A549 (cell line): Measurements from ENCODE around the gene TSPAN5. TPM values are rescaled to one million over a fixed set of nuclear protein-coding genes. Genes with fewer than 3 reads are reported as not detected.

Source experiments
- ATAC-seq, 2 experiments: fragments of 200-7000 bp in 1 of 2; fragments of >200 bp in 1 of 2; cut with Nextera tagmentation in 1 of 2; cut with Tn5 transposase in 1 of 2; 3 replicates each; pipeline versions ENCODE4 v1.8.0 to v1.9.1; 2018 to 2020; ENCODE audit warnings: mild to moderate bottlenecking in 1 of 2, moderate library complexity in 1 of 2
- CTCF ChIA-PET: fragments of 300-600 bp; sonication (Branson Sonifier 250); formaldehyde crosslinking; extraction: SDS; loops from one replicate; lab custom pipeline; 2021; ENCODE audit warnings: antibody characterized with exemption, inconsistent platforms; lab: Yijun Ruan, JAX
- POLR2A ChIA-PET: fragments of 350-600 bp; formaldehyde crosslinking; extraction: SDS; loops from one replicate; lab custom pipeline; 2021; ENCODE audit warnings: antibody characterized with exemption, inconsistent platforms; lab: Yijun Ruan, JAX
- DNase-seq, 2 experiments: peaks; one replicate each; pipeline versions ENCODE4 v3.0.0 to v3.0.0-alpha.2; 2011 to 2016; ENCODE audit warnings: low read depth in 1 of 2, low spot score in 1 of 2
- FAIRE-seq: peaks from 2 replicates; lab custom pipeline; 2011; peaks lifted over from hg19 to GRCh38; lab: Jason Lieb, UNC
- H3K27ac ChIP-seq, 2 experiments: fragments of >200 bp; sonication (Bioruptor Twin); formaldehyde crosslinking; 3 replicates each; pipeline ENCODE4 v1.5.1; 2016 to 2017
- H3K4me1 ChIP-seq: fragments of >200 bp; sonication (Bioruptor Twin); formaldehyde crosslinking; 3 replicates; pipeline ENCODE4 v1.6.1; 2016
- H3K4me2 ChIP-seq: fragments of >200 bp; sonication (Bioruptor Twin); formaldehyde crosslinking; 3 replicates; pipeline ENCODE4 v1.6.1; 2016
- H3K4me3 ChIP-seq: fragments of >200 bp; sonication (Bioruptor Twin); formaldehyde crosslinking; 3 replicates; pipeline ENCODE4 v1.5.1; 2016
- H3K9me3 ChIP-seq: fragments of >200 bp; sonication (Bioruptor Twin); formaldehyde crosslinking; 3 replicates; pipeline ENCODE4 v1.6.1; 2016
- CBX8 ChIP-seq: fragments of 200-600 bp; sonication (generic); IDR thresholded peaks from 2 replicates; pipeline ENCODE4 v1.6.1; 2016
- CTCF ChIP-seq: fragments of >200 bp; sonication (Bioruptor Twin); formaldehyde crosslinking; IDR thresholded peaks from 3 replicates; pipeline ENCODE4 v1.5.1; 2016
- E2F6 ChIP-seq: IDR thresholded peaks from 2 replicates; pipeline ENCODE4 v1.6.1; 2012; ENCODE audit warnings: low read depth, borderline replicate concordance
- EHF ChIP-seq: fragments of 250-450 bp; sonication (Bioruptor Pico); IDR thresholded peaks from 2 replicates; pipeline ENCODE4 v1.5.0; 2020; ENCODE audit warnings: mild to moderate bottlenecking
- EHMT2 ChIP-seq: fragments of 200-600 bp; sonication (generic); IDR thresholded peaks from 2 replicates; pipeline ENCODE4 v1.6.1; 2016; ENCODE audit warnings: antibody characterized with exemption, low read depth, mild to moderate bottlenecking, moderate library complexity
- EP300 ChIP-seq, 2 experiments: fragments of >200 bp; sonication (Bioruptor Twin); formaldehyde crosslinking; IDR thresholded peaks; 2 replicates in 1 of 2; 3 replicates in 1 of 2; pipeline ENCODE4 v1.6.1; 2016 to 2017
- FOSL2 ChIP-seq, 2 experiments: fragments of 450-650 bp in 1 of 2; fragments of >200 bp in 1 of 2; sonication (Bioruptor Twin) in 1 of 2; formaldehyde crosslinking; IDR thresholded peaks; 2 replicates each; pipeline versions ENCODE4 v1.5.0 to v1.6.1; 2016 to 2020; ENCODE audit warnings: mild to moderate bottlenecking in 1 of 2, moderate library complexity in 1 of 2
- GATA3 ChIP-seq: IDR thresholded peaks from 2 replicates; pipeline ENCODE4 v1.6.1; 2012; ENCODE audit warnings: borderline replicate concordance
- JUN ChIP-seq, 2 experiments: fragments of >200 bp; sonication (Bioruptor Twin); formaldehyde crosslinking; IDR thresholded peaks; 2 replicates in 1 of 2; 3 replicates in 1 of 2; pipeline ENCODE4 v1.6.1; 2016 to 2017
- JUNB ChIP-seq: fragments of >200 bp; sonication (Bioruptor Twin); formaldehyde crosslinking; IDR thresholded peaks from 2 replicates; pipeline ENCODE4 v1.6.1; 2016
- MYC ChIP-seq: IDR thresholded peaks from 2 replicates; pipeline ENCODE4 v1.6.1; 2012; ENCODE audit warnings: mild to moderate bottlenecking, inconsistent platforms, low read length, improper control_type of control experiment, borderline replicate concordance
- NR3C1 ChIP-seq: fragments of >200 bp; sonication (Bioruptor Twin); formaldehyde crosslinking; IDR thresholded peaks from 3 replicates; pipeline ENCODE4 v1.6.1; 2017
- PBX3 ChIP-seq: IDR thresholded peaks from 2 replicates; pipeline ENCODE4 v1.6.1; 2012
- POLR2AphosphoS2 ChIP-seq: conservative IDR thresholded peaks from 2 replicates; pipeline ENCODE4 v1.6.1; 2012; ENCODE audit warnings: low read length, improper control_type of control experiment, inconsistent platforms
- RAD21 ChIP-seq, 2 experiments: fragments of >200 bp in 1 of 2; sonication (Bioruptor Twin) in 1 of 2; formaldehyde crosslinking in 1 of 2; IDR thresholded peaks in 1 of 2; conservative IDR thresholded peaks in 1 of 2; 2 replicates in 1 of 2; 3 replicates in 1 of 2; pipeline ENCODE4 v1.6.1; 2012 to 2018; ENCODE audit warnings: inconsistent platforms in 1 of 2
- SMC3 ChIP-seq: fragments of >200 bp; sonication (Bioruptor Twin); formaldehyde crosslinking; IDR thresholded peaks from 3 replicates; pipeline ENCODE4 v1.6.1; 2018; ENCODE audit warnings: inconsistent platforms
- TP53 ChIP-seq: fragments of 250-450 bp; sonication (Bioruptor Pico); IDR thresholded peaks from 2 replicates; pipeline ENCODE4 v1.5.0; 2021; ENCODE audit warnings: mild to moderate bottlenecking, moderate library complexity
- ZC3H11A ChIP-seq: fragments of 450-650 bp; IDR thresholded peaks from 2 replicates; pipeline ENCODE4 v1.6.1; 2014; ENCODE audit warnings: antibody characterized with exemption, mild to moderate bottlenecking
- WGBS: methylation state at CpG from one replicate; pipeline ENCODE4 v1.1.6; 2017; ENCODE audit errors: missing lambda C conversion rate; 5-methylcytosine and 5-hydroxymethylcytosine counted together
- polyA plus RNA-seq, 4 experiments: library from polyadenylated mRNA; depleted of rRNA in 3 of 4; stranded (reverse); fragments of >200 nt; fragmentation: RNase III in 1 of 4; extraction: RNeasy Plus Mini Kit Qiagen cat#74134 plus additional on column Dnase treatment in 1 of 4; gene quantifications; 2 replicates in 3 of 4; 3 replicates in 1 of 4; pipeline ENCODE4 v1.2.3, GENCODE V29; 2011 to 2017
- TF ChIP-seq, protein P1 (sequence below): fragments of >200 bp; sonication (Bioruptor Twin); formaldehyde crosslinking; IDR thresholded peaks from 3 replicates; pipeline ENCODE4 v1.6.1; 2016
- TF ChIP-seq, protein P2 (sequence below): IDR thresholded peaks from 2 replicates; pipeline ENCODE4 v1.6.1; 2012
- TF ChIP-seq, protein P3 (sequence below): fragments of >200 bp; sonication (Bioruptor Twin); formaldehyde crosslinking; IDR thresholded peaks from 2 replicates; pipeline ENCODE4 v1.6.1; 2016

Gene TSPAN5
- polyA plus RNA-seq, 2 of the 4 experiments (the other 2 are of a cell fraction) = 9.5 to 12.4 TPM

GRCh38 chr4:98638661-98639060, 19.8 kb downstream of the TSPAN5 start:
- Histone ChIP-seq H3K9me3 (no peaks in the 10 kb centered on the region), H3K4me3 (no peak overlapping the region), H3K4me1 (peaks cover 26% of the 10 kb centered on the region), H3K27ac (no peak overlapping the region), H3K4me2 (no peak overlapping the region)
- no peak for DNase-seq
- ATAC-seq = no peak
- WGBS = 59% methylated on average over 5 of the region's 5 CpGs
- CTCF ChIA-PET = interaction anchor here (1.1 kb wide), 1 partner anchor 171 kb away, joined by 4 read pairs; no protein-coding TSS in a partner anchor
- POLR2A ChIA-PET = no interaction called here
- TF ChIP-seq ZC3H11A (no peak), POLR2AphosphoS2 (no peak), PBX3 (no peak), E2F6 (no peak), TP53 (no peak), CTCF (no peak)
- FAIRE-seq = no peak

DNA sequence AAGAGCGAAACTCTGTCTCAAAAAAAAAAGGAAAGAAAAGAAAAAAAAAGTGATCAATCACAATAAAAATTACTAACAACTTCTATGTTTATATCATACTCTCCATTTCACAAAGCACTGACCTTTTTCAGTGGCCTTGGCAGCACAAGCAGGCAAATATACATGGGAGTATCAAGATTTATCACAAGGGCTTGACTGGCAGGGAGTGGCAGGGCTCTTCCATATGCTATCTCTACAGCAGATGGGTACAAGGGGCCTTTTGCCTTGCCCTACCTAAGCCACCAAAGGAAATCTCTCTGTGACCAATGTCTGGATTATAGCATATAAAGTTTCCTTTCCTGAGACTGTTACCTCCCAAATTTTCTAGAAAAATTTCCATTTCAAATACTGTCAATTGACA, 24.4 kb downstream of the TSPAN5 start:
- no peak for FAIRE-seq

GRCh38 chr4:98633159-98633558, 25.3 kb downstream of the TSPAN5 start:
- Histone ChIP-seq H3K4me1 (no peaks in the 10 kb centered on the region; the same call in 2 of the 3 replicates), H3K4me2 (no peak overlapping the region), H3K27ac (no peak overlapping the region), H3K9me3 (no peaks in the 10 kb centered on the region), H3K4me3 (no peak overlapping the region)
- ATAC-seq = no peak
- FAIRE-seq = no peak
- DNase-seq = no peak
- CTCF ChIA-PET = no interaction called here
- no peak for TF ChIP-seq PBX3
- TF ChIP-seq EHMT2 = no peak
- no peak for TF ChIP-seq RAD21 (conservative IDR thresholded peaks at IDR 0.05 in 1 of 2, IDR thresholded peaks at IDR 0.05 in 1 of 2)
- TF ChIP-seq, protein P1, sequence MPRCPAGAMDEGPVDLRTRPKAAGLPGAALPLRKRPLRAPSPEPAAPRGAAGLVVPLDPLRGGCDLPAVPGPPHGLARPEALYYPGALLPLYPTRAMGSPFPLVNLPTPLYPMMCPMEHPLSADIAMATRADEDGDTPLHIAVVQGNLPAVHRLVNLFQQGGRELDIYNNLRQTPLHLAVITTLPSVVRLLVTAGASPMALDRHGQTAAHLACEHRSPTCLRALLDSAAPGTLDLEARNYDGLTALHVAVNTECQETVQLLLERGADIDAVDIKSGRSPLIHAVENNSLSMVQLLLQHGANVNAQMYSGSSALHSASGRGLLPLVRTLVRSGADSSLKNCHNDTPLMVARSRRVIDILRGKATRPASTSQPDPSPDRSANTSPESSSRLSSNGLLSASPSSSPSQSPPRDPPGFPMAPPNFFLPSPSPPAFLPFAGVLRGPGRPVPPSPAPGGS = no peak
- TF ChIP-seq JUNB = no peak
- no peak for TF ChIP-seq FOSL2 (IDR thresholded peaks at IDR 0.05)
- no peak for TF ChIP-seq FOSL2 (CRISPR knock-in tag; IDR thresholded peaks at IDR 0.05)
- no peak for TF ChIP-seq EP300 (IDR thresholded peaks at IDR 0.05)
- TF ChIP-seq EHF = no peak
- TF ChIP-seq CBX8 = no peak
- no peak for TF ChIP-seq NR3C1
- no peak for TF ChIP-seq CTCF
- WGBS = 80% methylated on average over 3 of the region's 3 CpGs
- POLR2A ChIA-PET = no interaction called here

More for the DNA sequence above, 24.4 kb downstream of the TSPAN5 start:
- H3K4me2 ChIP-seq = no peak overlapping the region
- ChIA-PET POLR2A (no interaction called here), CTCF (no interaction called here)
- H3K9me3 ChIP-seq = no peaks in the 10 kb centered on the region
- H3K4me1 ChIP-seq = 0 out of 3 replicates have a peak, but pooled peaks cover 5% of the 10 kb centered on the region
- no peak for TF ChIP-seq JUN (IDR thresholded peaks at IDR 0.05)
- TF ChIP-seq FOSL2 (IDR thresholded peaks at IDR 0.05) = no peak
- no peak for TF ChIP-seq FOSL2 (CRISPR knock-in tag; IDR thresholded peaks at IDR 0.05)
- TF ChIP-seq, protein P2, sequence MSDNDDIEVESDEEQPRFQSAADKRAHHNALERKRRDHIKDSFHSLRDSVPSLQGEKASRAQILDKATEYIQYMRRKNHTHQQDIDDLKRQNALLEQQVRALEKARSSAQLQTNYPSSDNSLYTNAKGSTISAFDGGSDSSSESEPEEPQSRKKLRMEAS = no peak
- no peak for TF ChIP-seq JUNB
- TF ChIP-seq EHF = no peak
- no peak for TF ChIP-seq SMC3
- TF ChIP-seq MYC = no peak
- TF ChIP-seq, protein P3, sequence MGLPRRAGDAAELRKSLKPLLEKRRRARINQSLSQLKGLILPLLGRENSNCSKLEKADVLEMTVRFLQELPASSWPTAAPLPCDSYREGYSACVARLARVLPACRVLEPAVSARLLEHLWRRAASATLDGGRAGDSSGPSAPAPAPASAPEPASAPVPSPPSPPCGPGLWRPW = no peak
- TF ChIP-seq GATA3 = no peak
- 100% methylated on average over 1 of the region's 1 CpG for WGBS
- H3K4me3 ChIP-seq = no peak overlapping the region
- DNase-seq (no peak), ATAC-seq (no peak)
- no peak overlapping the region for H3K27ac ChIP-seq
